Hepatocyte (in vitro differentiated cells): ENCODE measurements around the gene UBASH3A.

ENCODE experiments used
- CTCF ChIP-seq: fragments of 200-600 bp; sonication (generic); IDR thresholded peaks from 2 replicates; pipeline ENCODE4 v1.5.1; 2016; ENCODE audit warnings: antibody characterized with exemption, mild to moderate bottlenecking; ENCODE audit not compliant: poor library complexity
- EZH2 ChIP-seq: fragments of 200-600 bp; sonication (generic); IDR thresholded peaks from 2 replicates; pipeline ENCODE4 v1.6.1; 2016; ENCODE audit warnings: antibody characterized with exemption, mild to moderate bottlenecking, borderline replicate concordance

DNA sequence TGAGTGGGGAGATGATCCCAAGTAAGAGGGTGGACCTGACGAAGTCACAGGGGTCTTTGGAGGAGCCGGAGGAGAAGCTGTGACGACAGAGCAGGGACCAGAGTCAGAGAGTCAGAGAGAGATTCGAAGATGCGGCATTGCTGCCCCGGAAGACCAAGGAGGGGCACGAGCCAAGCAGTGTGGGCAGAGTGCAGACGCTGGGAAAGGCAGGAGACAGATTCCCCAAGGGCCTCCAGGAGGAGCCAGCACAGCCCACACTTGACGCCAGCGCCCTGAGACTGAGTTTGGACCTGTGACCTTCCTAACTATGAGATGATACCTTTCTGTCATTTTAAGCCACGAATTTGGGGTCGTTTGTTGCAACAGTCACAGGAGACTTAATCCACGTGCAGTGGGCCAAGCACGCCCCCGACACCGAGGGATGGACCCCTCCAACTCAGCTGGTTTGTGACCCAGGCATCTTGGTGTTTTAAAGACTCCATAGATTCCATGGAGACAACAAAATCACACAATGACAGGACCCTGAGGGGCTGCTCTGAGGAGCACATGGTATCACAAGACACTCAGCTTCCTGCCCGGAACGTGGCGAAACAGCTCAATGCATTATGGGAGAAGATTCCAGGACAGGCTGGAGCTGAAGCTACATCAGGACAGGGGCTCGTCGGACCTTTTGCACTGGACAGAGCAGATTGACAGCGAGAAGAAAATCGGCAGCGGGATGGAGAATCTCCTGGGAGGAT lies 26.3 kb upstream of the UBASH3A start:
- TF ChIP-seq EZH2 (no peak), CTCF (no peak)
